Smooth muscle cell (in vitro differentiated cells): ENCODE results near the gene TBC1D30. TPM values are rescaled to one million over a fixed set of nuclear protein-coding genes. Genes with fewer than 3 reads are reported as not detected.

Source experiments
- DNase-seq: peaks from one replicate; lab custom pipeline; 2025; ENCODE audit not compliant: unreplicated experiment; lab: John Stamatoyannopoulos, UW
- H2AFZ ChIP-seq: fragments of 200-600 bp; sonication (generic); 2 replicates; pipeline ENCODE4 v1.6.0; 2016; ENCODE audit warnings: antibody characterized with exemption, low read depth, mild to moderate bottlenecking
- H3F3A ChIP-seq: fragments of 200-600 bp; sonication (generic); 2 replicates; pipeline ENCODE4 v1.6.0; 2017; ENCODE audit warnings: antibody characterized with exemption, low read depth
- H3K27ac ChIP-seq: fragments of 200-600 bp; sonication (generic); 2 replicates; pipeline ENCODE4 v1.5.1; 2016; ENCODE audit warnings: low read depth, mild to moderate bottlenecking
- H3K27me3 ChIP-seq: fragments of 200-600 bp; sonication (generic); 2 replicates; pipeline ENCODE4 v1.6.1; 2016; ENCODE audit warnings: low read depth, mild to moderate bottlenecking
- H3K36me3 ChIP-seq: fragments of 200-600 bp; sonication (generic); 2 replicates; pipeline ENCODE4 v1.5.1; 2016; ENCODE audit warnings: low read depth
- H3K4me1 ChIP-seq: fragments of 200-600 bp; sonication (generic); 2 replicates; pipeline ENCODE4 v1.5.1; 2016; ENCODE audit warnings: low read depth
- H3K4me2 ChIP-seq: fragments of 200-600 bp; sonication (generic); 2 replicates; pipeline ENCODE4 v1.6.0; 2016; ENCODE audit warnings: mild to moderate bottlenecking
- H3K4me3 ChIP-seq: fragments of 200-600 bp; sonication (generic); 2 replicates; pipeline ENCODE4 v1.5.1; 2016; ENCODE audit warnings: mild to moderate bottlenecking
- H3K79me2 ChIP-seq: fragments of 200-600 bp; sonication (generic); 2 replicates; pipeline ENCODE4 v1.6.0; 2016; ENCODE audit warnings: low read depth, mild to moderate bottlenecking
- H3K9ac ChIP-seq: fragments of 200-600 bp; sonication (generic); 2 replicates; pipeline ENCODE4 v1.6.0; 2016; ENCODE audit warnings: low read depth
- H3K9me3 ChIP-seq: fragments of 200-600 bp; sonication (generic); replicated peaks from 2 replicates; pipeline ENCODE4 v1.5.1; 2016; ENCODE audit warnings: low read depth
- H4K20me1 ChIP-seq: fragments of 200-600 bp; sonication (generic); 2 replicates; pipeline ENCODE4 v1.6.0; 2016; ENCODE audit warnings: low read depth
- WGBS: methylation state at CpG from one replicate; pipeline ENCODE4 v1.1.7; 2016; ENCODE audit warnings: low lambda C conversion rate; 5-methylcytosine and 5-hydroxymethylcytosine counted together
- polyA plus RNA-seq: library from polyadenylated mRNA; unstranded; fragments of >200 nt; fragmentation: Nextera tagmentation; extraction: Ambion mirVana; gene quantifications from 2 replicates; pipeline ENCODE4 v1.2.1, GENCODE V29; 2016
- total RNA-seq: library from RNA; depleted of rRNA; stranded (reverse); fragments of >200 nt; gene quantifications from 2 replicates; pipeline ENCODE4 v1.2.3, GENCODE V29; 2014
- TF ChIP-seq, protein P1 (sequence below): fragments of 200-600 bp; sonication (generic); IDR thresholded peaks from 2 replicates; pipeline ENCODE4 v1.5.1; 2017; ENCODE audit warnings: borderline replicate concordance, mild to moderate bottlenecking, antibody characterized with exemption; ENCODE audit not compliant: insufficient read depth, poor library complexity, severe bottlenecking

TBC1D30 gene
- total and polyA plus RNA-seq, 2 experiments from 2014 or later: 0.67 to 2.3 TPM

DNA sequence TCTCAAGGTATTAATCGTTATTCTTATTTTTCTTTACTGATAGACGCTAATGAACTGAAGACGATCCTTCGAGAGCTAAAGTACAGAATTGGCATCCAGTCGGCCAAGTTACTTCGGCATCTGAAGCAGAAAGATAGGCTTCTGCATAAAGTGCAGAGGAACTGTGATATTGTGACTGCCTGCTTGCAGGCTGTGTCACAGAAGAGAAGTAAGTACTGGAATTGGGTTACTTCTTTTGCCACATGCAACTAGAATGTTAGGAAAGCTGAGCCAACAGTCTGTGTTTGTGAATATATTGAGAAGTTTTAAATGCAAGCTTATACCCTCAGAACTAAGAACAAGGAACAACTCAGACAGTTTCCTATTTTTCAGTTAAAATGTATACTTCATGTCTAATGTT is 38.6 kb upstream of the TBC1D30 start:
- Histone ChIP-seq H3K27me3 (peaks cover 43% of the 10 kb centered on the region), H3K9me3 (no peaks in the 10 kb centered on the region), H3K4me3 (no peak overlapping the region), H3K4me1 (peaks cover 13% of the 10 kb centered on the region), H4K20me1 (no peaks in the 10 kb centered on the region), H3K79me2 (no peaks in the 10 kb centered on the region), H3K36me3 (no peaks in the 10 kb centered on the region), H3K4me2 (no peak overlapping the region), H3K27ac (no peak overlapping the region), H3F3A (no peaks in the 10 kb centered on the region), H2AFZ (no peak overlapping the region), H3K9ac (no peak overlapping the region)
- no peak for DNase-seq
- WGBS: 92% methylated on average over 6 of the region's 6 CpGs
- TF ChIP-seq, protein P1, sequence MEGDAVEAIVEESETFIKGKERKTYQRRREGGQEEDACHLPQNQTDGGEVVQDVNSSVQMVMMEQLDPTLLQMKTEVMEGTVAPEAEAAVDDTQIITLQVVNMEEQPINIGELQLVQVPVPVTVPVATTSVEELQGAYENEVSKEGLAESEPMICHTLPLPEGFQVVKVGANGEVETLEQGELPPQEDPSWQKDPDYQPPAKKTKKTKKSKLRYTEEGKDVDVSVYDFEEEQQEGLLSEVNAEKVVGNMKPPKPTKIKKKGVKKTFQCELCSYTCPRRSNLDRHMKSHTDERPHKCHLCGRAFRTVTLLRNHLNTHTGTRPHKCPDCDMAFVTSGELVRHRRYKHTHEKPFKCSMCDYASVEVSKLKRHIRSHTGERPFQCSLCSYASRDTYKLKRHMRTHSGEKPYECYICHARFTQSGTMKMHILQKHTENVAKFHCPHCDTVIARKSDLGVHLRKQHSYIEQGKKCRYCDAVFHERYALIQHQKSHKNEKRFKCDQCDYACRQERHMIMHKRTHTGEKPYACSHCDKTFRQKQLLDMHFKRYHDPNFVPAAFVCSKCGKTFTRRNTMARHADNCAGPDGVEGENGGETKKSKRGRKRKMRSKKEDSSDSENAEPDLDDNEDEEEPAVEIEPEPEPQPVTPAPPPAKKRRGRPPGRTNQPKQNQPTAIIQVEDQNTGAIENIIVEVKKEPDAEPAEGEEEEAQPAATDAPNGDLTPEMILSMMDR: no peak

DNA sequence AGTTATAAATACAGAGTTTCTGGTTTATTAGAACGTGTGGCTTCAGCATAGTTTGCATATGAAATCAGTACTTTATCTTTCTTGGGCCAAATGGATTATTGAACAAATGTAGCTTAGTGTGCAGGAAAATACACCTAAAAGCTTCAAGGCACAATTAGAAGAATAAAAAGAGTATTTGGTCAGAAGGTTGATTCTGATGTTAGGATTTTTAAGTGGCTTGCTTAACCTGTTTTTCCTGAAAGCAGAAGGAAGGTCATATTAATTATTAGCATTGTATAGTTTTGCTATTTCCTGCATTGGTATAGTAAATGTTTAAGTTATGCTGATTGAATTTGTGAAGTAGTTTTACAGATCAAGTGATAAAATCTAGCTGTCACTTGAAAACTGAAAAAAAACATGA is 34.3 kb upstream of the TBC1D30 start:
- WGBS: 82% methylated on average over 1 of the region's 1 CpG
- Histone ChIP-seq H3K9ac (no peak overlapping the region), H3K27me3 (no peaks in the 10 kb centered on the region), H3K79me2 (no peaks in the 10 kb centered on the region), H3K36me3 (no peaks in the 10 kb centered on the region), H2AFZ (no peak overlapping the region), H3K4me2 (no peak overlapping the region), H4K20me1 (no peaks in the 10 kb centered on the region), H3K9me3 (no peaks in the 10 kb centered on the region), H3K27ac (no peak overlapping the region), H3K4me3 (no peak overlapping the region), H3F3A (no peaks in the 10 kb centered on the region), H3K4me1 (no peaks in the 10 kb centered on the region)
- TF ChIP-seq, protein P1: no peak
- DNase-seq: no peak

DNA sequence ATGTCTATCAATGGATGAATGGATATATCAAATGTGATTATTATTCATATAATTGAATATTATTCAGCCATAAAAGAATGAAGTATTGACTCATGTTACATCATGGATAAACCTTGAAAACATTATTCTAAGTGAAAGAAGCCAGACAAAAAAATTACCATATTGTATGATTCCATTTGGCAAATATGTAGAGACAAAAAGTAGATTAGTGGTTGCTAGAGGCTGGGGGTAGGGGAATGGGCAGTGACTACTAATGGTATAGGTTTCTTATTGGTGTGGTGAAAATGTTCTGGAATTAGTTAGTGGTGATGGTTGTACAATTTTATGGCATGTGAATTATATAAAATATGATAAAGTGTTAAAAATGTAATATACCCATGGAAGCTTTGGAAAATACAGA is 33.4 kb upstream of the TBC1D30 start:
- no peaks in the 10 kb centered on the region for H3K27me3 ChIP-seq
- DNase-seq: no peak
- H3K27ac ChIP-seq: no peak overlapping the region
- no peaks in the 10 kb centered on the region for H4K20me1 ChIP-seq
- no peaks in the 10 kb centered on the region for H3F3A ChIP-seq
- no peak overlapping the region for H3K4me3 ChIP-seq
- TF ChIP-seq, protein P1: no peak
- H3K9ac ChIP-seq: no peak overlapping the region
- no peak overlapping the region for H3K4me2 ChIP-seq
- H3K4me1 ChIP-seq: no peaks in the 10 kb centered on the region
- H3K79me2 ChIP-seq: no peaks in the 10 kb centered on the region
- H2AFZ ChIP-seq: no peak overlapping the region
- no peaks in the 10 kb centered on the region for H3K36me3 ChIP-seq
- H3K9me3 ChIP-seq: no peaks in the 10 kb centered on the region

DNA sequence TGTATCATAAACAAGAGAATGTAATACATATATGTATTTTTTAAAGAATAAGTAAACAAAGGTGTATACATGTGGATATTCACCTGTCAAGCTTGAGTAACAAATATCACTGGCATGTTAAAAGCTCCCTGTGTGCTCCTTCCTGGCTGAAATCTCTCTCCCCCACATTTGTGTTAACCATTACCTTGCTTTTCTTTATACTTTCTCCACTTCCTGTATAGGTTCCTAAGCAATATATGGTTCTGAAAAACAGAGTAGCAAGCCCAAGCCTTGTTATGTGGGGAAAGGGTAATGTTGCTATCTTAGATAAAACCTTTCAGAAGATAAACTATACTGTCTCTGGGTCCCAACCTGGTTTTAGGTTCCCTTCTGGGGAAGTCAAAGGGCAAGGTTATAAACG is 32.3 kb upstream of the TBC1D30 start:
- WGBS: 88% methylated on average over 1 of the region's 1 CpG
- Histone ChIP-seq H3K9ac (no peak overlapping the region), H3K27me3 (no peaks in the 10 kb centered on the region), H3K4me3 (no peak overlapping the region), H3K4me1 (no peaks in the 10 kb centered on the region), H4K20me1 (no peaks in the 10 kb centered on the region), H2AFZ (no peak overlapping the region), H3K27ac (no peak overlapping the region), H3K4me2 (no peak overlapping the region), H3K36me3 (no peaks in the 10 kb centered on the region), H3K9me3 (no peaks in the 10 kb centered on the region), H3F3A (no peaks in the 10 kb centered on the region), H3K79me2 (no peaks in the 10 kb centered on the region)
- DNase-seq: no peak
- TF ChIP-seq, protein P1: no peak
